ENCODE data around the gene PLBD2.

The PLBD2 gene

DNA sequence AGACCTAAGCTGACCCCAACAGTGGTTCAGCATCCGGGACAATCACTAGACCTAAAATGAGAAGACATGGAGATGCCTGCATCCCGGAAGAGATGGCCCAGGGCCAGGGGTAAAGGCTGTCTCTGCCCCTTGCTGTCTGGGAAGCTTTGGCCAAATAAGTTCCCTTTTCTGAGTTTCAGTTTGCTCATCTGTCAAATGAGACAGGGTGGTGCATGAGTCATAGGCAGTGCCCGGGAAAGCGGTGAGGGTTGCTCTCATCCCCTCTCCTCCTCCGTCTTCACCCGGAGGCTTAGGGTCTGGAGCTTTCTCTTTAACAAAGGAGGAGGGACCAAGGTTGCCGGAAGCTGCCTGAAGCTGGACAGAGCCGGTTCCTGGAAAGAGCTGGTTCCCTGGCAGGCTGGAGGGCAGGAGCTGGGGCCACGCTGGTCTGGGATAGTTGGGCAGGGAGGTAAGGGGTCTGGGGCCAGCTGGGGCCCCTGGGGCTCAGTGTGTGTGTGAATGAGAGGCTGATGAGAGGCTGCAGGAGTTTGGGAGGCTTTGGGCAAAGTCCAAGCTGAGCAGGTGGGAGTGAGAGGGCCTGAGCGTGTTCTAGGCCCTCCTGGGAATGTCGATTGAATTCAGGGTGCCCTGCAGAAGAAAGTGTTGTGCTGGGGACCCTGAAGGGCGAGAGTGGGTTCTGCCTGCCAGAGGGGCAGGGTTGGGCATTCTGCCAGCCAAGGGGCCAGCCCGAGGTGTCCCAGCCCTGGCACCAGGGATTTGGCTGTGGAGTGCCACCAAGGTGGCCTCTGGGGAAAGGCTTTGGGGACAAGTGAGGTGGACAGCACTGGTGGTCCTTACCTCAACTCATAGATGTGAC is 63.9 kb downstream of the PLBD2 start, which contains the start of gene SDSL:
Gene SDSL (plus strand): TSS at position 351 of the 856 bp plus-strand sequence. CDS start 5,603 bp downstream, outside the sequence.
- DNase-seq, result peak; percentile 26 to 80

- no peak for DNase-seq
Observed at GRCh38 chr12:113422886-113423669, 64.7 kb downstream of the PLBD2 start.

DNA sequence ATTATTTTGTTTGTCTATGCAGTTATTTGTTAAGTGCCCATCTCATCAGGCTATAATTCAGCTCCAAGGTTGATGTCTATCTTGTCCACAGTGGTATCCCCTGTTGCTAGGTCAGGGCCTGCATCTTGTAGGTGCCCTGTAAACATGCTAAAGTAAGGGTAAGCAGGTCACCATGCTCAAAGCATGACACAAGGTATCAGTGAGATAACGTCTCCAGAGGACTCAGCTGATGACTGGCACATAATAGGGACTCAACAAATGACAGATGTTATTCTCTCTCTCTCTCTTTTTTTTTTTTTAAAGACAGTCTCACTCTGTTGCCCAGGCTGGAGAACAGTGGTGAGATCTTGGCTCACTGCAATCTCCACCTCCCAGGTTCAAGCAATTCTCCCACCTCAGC is 66.1 kb downstream of the PLBD2 start:
- DNase-seq, result no peak

- peak; percentile 51 to 55 for DNase-seq
Observed at GRCh38 chr12:113424915-113425823, 66.8 kb downstream of the PLBD2 start.

DNA sequence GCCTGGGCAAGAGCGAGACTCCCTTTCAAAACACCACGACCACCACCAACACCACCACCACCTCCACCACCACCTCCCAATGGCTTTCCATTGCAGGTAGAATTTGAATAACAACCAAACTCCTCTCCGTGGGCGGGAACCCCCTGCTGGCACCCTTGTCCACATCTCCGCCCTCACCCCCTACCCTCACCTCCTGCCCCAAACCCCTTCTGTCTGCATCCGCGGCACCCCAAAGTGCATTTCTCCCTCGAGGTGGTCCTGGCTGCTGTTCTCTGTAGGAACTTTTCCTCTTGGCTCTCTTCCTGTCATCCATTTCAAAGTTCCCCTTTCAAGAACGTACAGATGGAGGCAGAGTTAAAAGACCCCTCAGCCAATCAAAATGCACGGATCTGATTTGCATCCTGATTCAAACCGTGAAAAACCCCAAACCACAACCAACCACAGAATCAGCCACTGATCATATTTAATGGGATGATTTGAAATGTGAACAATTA is 67.6 kb downstream of the PLBD2 start:
- DNase-seq, result no peak

GRCh38 chr12:113427882-113428281 is 69.5 kb downstream of the PLBD2 start:
- no peak for DNase-seq

GRCh38 chr12:113428482-113428881 is 70.1 kb downstream of the PLBD2 start:
- DNase-seq, result no peak

DNA sequence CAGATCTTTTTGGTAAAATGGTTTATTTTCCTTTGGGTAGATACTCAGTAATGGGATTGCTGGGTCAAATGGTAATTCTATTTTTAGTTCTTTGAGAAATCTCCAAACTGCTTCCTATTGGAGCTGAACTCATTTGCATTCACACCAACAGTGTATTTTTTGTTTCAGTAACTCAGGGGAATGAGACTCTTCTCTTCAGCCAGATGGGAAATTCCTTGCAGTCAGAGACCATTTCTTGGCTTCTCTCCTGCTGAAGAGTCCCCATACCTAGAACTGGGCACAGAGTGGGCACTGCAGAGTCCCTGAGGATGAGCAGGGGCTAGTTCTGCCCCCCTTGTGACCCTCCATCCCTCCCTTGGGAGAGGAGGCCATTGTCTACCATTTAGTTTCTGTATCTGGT is 74.6 kb downstream of the PLBD2 start:
- no peak for DNase-seq

DNA sequence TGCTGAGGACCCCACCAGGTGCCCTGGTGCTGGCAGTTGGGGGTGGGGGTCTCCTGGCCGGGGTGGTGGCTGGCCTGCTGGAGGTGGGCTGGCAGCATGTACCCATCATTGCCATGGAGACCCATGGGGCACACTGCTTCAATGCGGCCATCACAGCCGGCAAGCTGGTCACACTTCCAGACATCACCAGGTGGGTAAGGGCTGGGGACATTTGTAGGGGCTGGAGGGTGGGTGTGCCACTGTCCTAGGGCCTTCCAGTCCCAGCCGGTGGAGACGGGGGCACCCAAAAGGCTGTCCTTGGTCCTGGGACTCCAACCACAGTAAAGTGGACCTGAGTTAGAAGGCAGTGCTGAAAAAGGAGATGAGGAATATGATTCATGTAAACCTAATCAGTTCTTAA is 77.0 kb downstream of the PLBD2 start:
- DNase-seq, result no peak

DNA sequence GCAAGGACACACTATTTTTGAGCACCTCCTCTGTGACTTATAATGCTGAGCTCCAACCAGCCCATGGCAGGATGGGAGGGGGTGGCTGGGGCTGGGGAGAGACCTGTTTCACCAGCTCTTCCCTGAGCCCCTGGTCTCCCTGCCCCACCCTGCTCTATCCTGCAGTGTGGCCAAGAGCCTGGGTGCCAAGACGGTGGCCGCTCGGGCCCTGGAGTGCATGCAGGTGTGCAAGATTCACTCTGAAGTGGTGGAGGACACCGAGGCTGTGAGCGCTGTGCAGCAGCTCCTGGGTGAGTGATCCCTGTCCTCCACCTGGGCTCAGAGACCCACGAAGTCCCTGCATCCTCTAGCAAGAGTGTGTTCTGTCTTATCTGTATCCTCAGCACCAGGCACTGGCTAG is 78.2 kb downstream of the PLBD2 start:
- no peak for DNase-seq

DNA sequence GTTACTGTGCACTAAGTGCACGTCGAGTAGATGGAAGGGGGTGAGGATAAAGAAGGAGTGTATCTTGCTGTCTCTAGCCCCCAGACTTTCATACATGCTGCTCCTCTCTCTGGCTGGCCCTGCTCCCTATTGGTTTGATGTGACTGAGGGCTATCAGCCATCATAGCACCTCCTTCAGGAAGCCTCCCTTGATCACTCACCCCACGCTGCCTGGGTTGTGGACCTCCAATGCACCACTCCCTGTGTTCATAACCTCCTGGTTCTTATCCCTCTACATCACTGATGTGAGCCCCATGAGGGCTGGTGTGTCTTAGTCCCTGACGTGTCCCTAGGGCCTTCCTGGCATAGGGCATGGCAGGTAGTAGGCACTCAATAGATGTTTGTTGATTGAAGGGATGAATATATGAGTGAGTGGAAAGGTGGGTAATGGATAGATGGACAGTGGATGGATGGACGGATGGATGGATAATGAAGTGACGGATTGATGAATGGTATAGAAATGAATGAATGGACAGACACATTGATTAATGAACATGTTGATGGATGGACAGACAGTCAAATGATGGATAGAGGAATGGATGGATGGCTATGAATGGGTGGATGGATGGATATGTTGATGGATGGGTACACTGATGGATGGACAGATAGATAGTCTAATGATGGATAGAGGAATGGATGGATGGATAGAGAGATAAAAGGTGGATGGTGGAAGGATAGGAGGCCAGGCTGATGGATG is 78.8 kb downstream of the PLBD2 start:
- DNase-seq, result no peak

DNA sequence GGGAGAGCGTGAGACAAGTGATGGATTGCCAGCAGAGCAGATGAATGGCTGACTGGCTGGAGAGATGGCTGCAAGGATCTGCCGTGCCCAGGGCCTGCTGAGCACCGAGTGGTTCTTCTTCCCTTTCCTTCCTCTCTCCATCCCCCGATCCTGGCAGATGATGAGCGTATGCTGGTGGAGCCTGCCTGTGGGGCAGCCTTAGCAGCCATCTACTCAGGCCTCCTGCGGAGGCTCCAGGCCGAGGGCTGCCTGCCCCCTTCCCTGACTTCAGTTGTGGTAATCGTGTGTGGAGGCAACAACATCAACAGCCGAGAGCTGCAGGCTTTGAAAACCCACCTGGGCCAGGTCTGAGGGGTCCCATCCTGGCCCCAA is 79.3 kb downstream of the PLBD2 start:
- no peak for DNase-seq

- DNase-seq, result no peak
Observed at GRCh38 chr12:113438523-113439300, 80.3 kb downstream of the PLBD2 start.

GRCh38 chr12:113439301-113439597 is 80.9 kb downstream of the PLBD2 start:
- no peak for DNase-seq

DNA sequence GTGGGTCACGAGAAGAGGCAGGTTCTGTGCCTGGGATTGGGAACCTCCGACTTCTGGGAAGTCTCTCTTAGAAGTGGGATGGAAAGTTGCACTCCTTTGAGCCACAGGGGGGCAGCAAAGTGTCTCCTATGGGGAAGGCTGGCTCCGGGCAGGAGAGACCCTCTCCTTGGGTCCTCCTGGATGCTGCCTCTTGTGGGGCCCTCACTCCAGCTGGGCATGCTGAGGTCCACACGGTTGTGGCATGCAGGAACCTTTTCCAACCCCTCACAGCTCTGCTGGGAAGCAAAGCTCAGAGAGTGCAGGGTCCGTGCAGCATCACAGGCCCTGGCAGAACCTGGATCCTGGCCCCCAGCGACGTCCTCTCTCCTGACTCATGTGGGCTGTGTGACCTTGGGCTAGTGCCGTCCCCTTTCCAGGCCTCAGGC is 81.2 kb downstream of the PLBD2 start:
- no peak for DNase-seq

GRCh38 chr12:113440336-113440735 is 81.9 kb downstream of the PLBD2 start:
- no peak for DNase-seq

Data from CD4-positive, alpha-beta T cell treated with Interleukin-4 for 1 hour (primary cell).